Measurements from ENCODE around the gene SH3BP1. TPM values are rescaled to one million over a fixed set of nuclear protein-coding genes. Genes with fewer than 3 reads are reported as not detected.
"Not testable (repeated sequence)": the region's sequence is repeated elsewhere in the genome, so short reads cannot be mapped to it uniquely, and the experiment has no call there.

The SH3BP1 gene
- polyA plus RNA-seq, 3 donors = 20.0 to 214 (median 20.0) TPM

- WGBS (ENCODE audit: insufficient coverage) = 85% methylated on average over 11 of the region's 14 CpGs
- Histone ChIP-seq H3K4me2 (replicated peaks; ENCODE audit: extremely low read depth, low read length, poor library complexity, severe bottlenecking) (no peak overlapping the region), H3K9ac (ENCODE audit: insufficient read depth, low read length, poor library complexity, severe bottlenecking) (no peak overlapping the region), H3K27ac (ENCODE audit: low read depth in 1 of 2, low read length in 2 of 2) (no peak overlapping the region), H3K36me3 (replicated peaks in 1 of 2; ENCODE audit: control insufficient read depth in 1 of 2, insufficient read depth in 2 of 2, low read length in 2 of 2) (peaks cover 48 to 61% of the 10 kb centered on the region in 2 donors), H4K20me1 (ENCODE audit: insufficient read depth, low read length) (peaks cover 81% of the 10 kb centered on the region), H3K4me1 (ENCODE audit: control insufficient read depth in 1 of 2, insufficient read depth in 2 of 2, low read length in 2 of 2) (peaks cover 16 to 22% of the 10 kb centered on the region in 2 donors), H2AFZ (ENCODE audit: insufficient read depth, low read depth, low read length, poor library complexity, severe bottlenecking) (no peak overlapping the region), H3K9me3 (replicated peaks in 1 of 2; ENCODE audit: control insufficient read depth in 1 of 2, insufficient read depth in 1 of 2, low read length in 2 of 2) (no peaks in the 10 kb centered on the region), H3K27me3 (ENCODE audit: control insufficient read depth in 2 of 2, insufficient read depth in 2 of 2, low read length in 2 of 2) (no peaks in the 10 kb centered on the region), H3K4me3 (replicated peaks in 1 of 3; ENCODE audit: low read depth in 2 of 3, low read length in 3 of 3) (no peak overlapping the region), H3K79me2 (ENCODE audit: insufficient read depth, low read length) (peaks cover 7% of the 10 kb centered on the region)
- Mint-ChIP-seq H3K4me3 (no peak overlapping the region), H3K36me3 (peaks cover 48 to 57% of the 10 kb centered on the region in 2 donors), H3K27ac (peak overlapping the region in 5 of 7 donors; percentile 17 to 68 (median 64)), H3K9me3 (peaks cover 0 to 2% (median 0%) of the 10 kb centered on the region in 7 donors), H3K27me3 (ENCODE audit: low read depth in 3 of 3) (no peaks in the 10 kb centered on the region), H3K4me1 (peaks cover 17% of the 10 kb centered on the region)
- no peak for DNase-seq
- TF ChIP-seq CTCF (IDR thresholded peaks at IDR 0.05) = no peak
- intact Hi-C loops (cut with micrococcal nuclease) = no loop called here
These were observed 15.2 kb downstream of the SH3BP1 start for GRCh38 chr22:37654563-37655251.

GRCh38 chr22:37655252-37655563 lies 15.7 kb downstream of the SH3BP1 start:
- DNase-seq = no peak
- no peak overlapping the region for H3K4me2 ChIP-seq (replicated peaks; ENCODE audit: extremely low read depth, low read length, poor library complexity, severe bottlenecking)
- WGBS (ENCODE audit: insufficient coverage) = 92% methylated on average over 11 of the region's 17 CpGs
- no peaks in the 10 kb centered on the region for H3K27me3 ChIP-seq (ENCODE audit: control insufficient read depth in 2 of 2, insufficient read depth in 2 of 2, low read length in 2 of 2)
- Mint-ChIP-seq H3K27me3 (ENCODE audit: low read depth in 3 of 3) (no peaks in the 10 kb centered on the region), H3K4me3 (no peak overlapping the region), H3K27ac (no peak overlapping the region), H3K36me3 (peaks cover 43 to 52% of the 10 kb centered on the region in 2 donors), H3K4me1 (peaks cover 22% of the 10 kb centered on the region), H3K9me3 (peaks cover 0 to 2% (median 0%) of the 10 kb centered on the region in 7 donors)
- peaks cover 21 to 27% of the 10 kb centered on the region in 2 donors for H3K4me1 ChIP-seq (ENCODE audit: control insufficient read depth in 1 of 2, insufficient read depth in 2 of 2, low read length in 2 of 2)
- H3K79me2 ChIP-seq (ENCODE audit: insufficient read depth, low read length) = peaks cover 12% of the 10 kb centered on the region
- no peak overlapping the region for H3K4me3 ChIP-seq (replicated peaks in 1 of 3; ENCODE audit: low read depth in 2 of 3, low read length in 3 of 3)
- H2AFZ ChIP-seq (ENCODE audit: insufficient read depth, low read depth, low read length, poor library complexity, severe bottlenecking) = no peak overlapping the region
- peaks cover 43 to 56% of the 10 kb centered on the region in 2 donors for H3K36me3 ChIP-seq (replicated peaks in 1 of 2; ENCODE audit: control insufficient read depth in 1 of 2, insufficient read depth in 2 of 2, low read length in 2 of 2)
- no peaks in the 10 kb centered on the region for H3K9me3 ChIP-seq (replicated peaks in 1 of 2; ENCODE audit: control insufficient read depth in 1 of 2, insufficient read depth in 1 of 2, low read length in 2 of 2)
- H3K27ac ChIP-seq (ENCODE audit: low read depth in 1 of 2, low read length in 2 of 2) = no peak overlapping the region
- no peak overlapping the region for H3K9ac ChIP-seq (ENCODE audit: insufficient read depth, low read length, poor library complexity, severe bottlenecking)
- intact Hi-C loops (cut with micrococcal nuclease) = no loop called here
- H4K20me1 ChIP-seq (ENCODE audit: insufficient read depth, low read length) = peaks cover 81% of the 10 kb centered on the region
- TF ChIP-seq CTCF (IDR thresholded peaks at IDR 0.05) = no peak

GRCh38 chr22:37656583-37656982 lies 17.1 kb downstream of the SH3BP1 start:
- Histone ChIP-seq H4K20me1 (ENCODE audit: insufficient read depth, low read length) (peaks cover 71% of the 10 kb centered on the region), H3K36me3 (replicated peaks in 1 of 2; ENCODE audit: control insufficient read depth in 1 of 2, insufficient read depth in 2 of 2, low read length in 2 of 2) (peaks cover 29 to 42% of the 10 kb centered on the region in 2 donors), H3K27ac (ENCODE audit: low read depth in 1 of 2, low read length in 2 of 2) (peak overlapping the region; percentile 14 to 36), H3K4me1 (ENCODE audit: control insufficient read depth in 1 of 2, insufficient read depth in 2 of 2, low read length in 2 of 2) (peaks cover 35 to 41% of the 10 kb centered on the region in 2 donors), H3K79me2 (ENCODE audit: insufficient read depth, low read length) (peaks cover 26% of the 10 kb centered on the region)
- H3K9me3 ChIP-seq (replicated peaks in 1 of 2; ENCODE audit: control insufficient read depth in 1 of 2, insufficient read depth in 1 of 2, low read length in 2 of 2); H3K27me3 Mint-ChIP-seq (ENCODE audit: low read depth in 3 of 3); H3K4me3 ChIP-seq (replicated peaks in 1 of 3; ENCODE audit: low read depth in 2 of 3, low read length in 3 of 3); H3K27me3 ChIP-seq (ENCODE audit: control insufficient read depth in 2 of 2, insufficient read depth in 2 of 2, low read length in 2 of 2); DNase-seq; intact Hi-C loops (cut with micrococcal nuclease); H2AFZ ChIP-seq (ENCODE audit: insufficient read depth, low read depth, low read length, poor library complexity, severe bottlenecking); H3K4me3 Mint-ChIP-seq; H3K9me3 Mint-ChIP-seq; H3K4me2 ChIP-seq (replicated peaks; ENCODE audit: extremely low read depth, low read length, poor library complexity, severe bottlenecking); H3K9ac ChIP-seq (ENCODE audit: insufficient read depth, low read length, poor library complexity, severe bottlenecking): not testable (repeated sequence)
- peaks cover 36% of the 10 kb centered on the region for H3K4me1 Mint-ChIP-seq
- peak overlapping the region in 5 of 7 donors; percentile 33 to 84 (median 69) for H3K27ac Mint-ChIP-seq
- H3K36me3 Mint-ChIP-seq = peaks cover 31 to 39% of the 10 kb centered on the region in 2 donors
- 100% methylated on average over 2 of the region's 4 CpGs for WGBS (ENCODE audit: insufficient coverage)

Measured in CD14-positive monocyte (primary cell).